T-helper 22 cell (primary cell): ENCODE measurements around the gene TGFBR1.

Source experiments
- DNase-seq: peaks from one replicate; pipeline ENCODE4 v3.0.0-alpha.2; 2020; ENCODE audit warnings: low read depth

The TGFBR1 gene

GRCh38 chr9:99137225-99137624 is 32.3 kb downstream of the TGFBR1 start:
- no peak for DNase-seq

- DNase-seq, result no peak
These were observed 33.0 kb downstream of the TGFBR1 start for GRCh38 chr9:99137891-99138290.

GRCh38 chr9:99138424-99139284 is 33.7 kb downstream of the TGFBR1 start:
- DNase-seq, result no peak

- no peak for DNase-seq
These were observed 35.0 kb downstream of the TGFBR1 start for GRCh38 chr9:99139868-99140267.

GRCh38 chr9:99140685-99141314 is 35.9 kb downstream of the TGFBR1 start:
- peak; percentile 3 for DNase-seq

- no peak for DNase-seq
These were observed 36.9 kb downstream of the TGFBR1 start for GRCh38 chr9:99141849-99142248.

GRCh38 chr9:99142275-99142674 is 37.4 kb downstream of the TGFBR1 start:
- no peak for DNase-seq

GRCh38 chr9:99143655-99144054 is 38.7 kb downstream of the TGFBR1 start:
- DNase-seq, result no peak

- DNase-seq, result no peak
These were observed 40.1 kb downstream of the TGFBR1 start for GRCh38 chr9:99144966-99145365.

GRCh38 chr9:99146574-99146973 is 41.7 kb downstream of the TGFBR1 start:
- no peak for DNase-seq

- DNase-seq, result no peak
These were observed 42.3 kb downstream of the TGFBR1 start for GRCh38 chr9:99147177-99147576.

- DNase-seq, result no peak
These were observed 45.7 kb downstream of the TGFBR1 start for GRCh38 chr9:99150451-99151171.

- no peak for DNase-seq
These were observed 49.4 kb downstream of the TGFBR1 start for GRCh38 chr9:99154356-99154755.

GRCh38 chr9:99155736-99156135 is 50.8 kb downstream of the TGFBR1 start:
- no peak for DNase-seq

GRCh38 chr9:99158629-99159028 is 53.7 kb downstream of the TGFBR1 start:
- DNase-seq, result no peak

- no peak for DNase-seq
These were observed 55.3 kb downstream of the TGFBR1 start for GRCh38 chr9:99160173-99160572.

- no peak for DNase-seq
These were observed 57.9 kb downstream of the TGFBR1 start for GRCh38 chr9:99162759-99163364.

- DNase-seq, result no peak
These were observed 61.2 kb downstream of the TGFBR1 start for GRCh38 chr9:99166149-99166548.

- no peak for DNase-seq
These were observed 62.2 kb downstream of the TGFBR1 start for GRCh38 chr9:99167119-99167518.

GRCh38 chr9:99167694-99168093 is 62.8 kb downstream of the TGFBR1 start:
- no peak for DNase-seq

GRCh38 chr9:99169086-99169485 is 64.2 kb downstream of the TGFBR1 start:
- DNase-seq, result no peak

- no peak for DNase-seq
These were observed 65.3 kb downstream of the TGFBR1 start for GRCh38 chr9:99169982-99170761.
